HepG2 (cell line): ENCODE data around the gene ZDHHC11. TPM values are rescaled to one million over a fixed set of nuclear protein-coding genes. Genes with fewer than 3 reads are reported as not detected.
A peak's percentile ranks its signal among the peaks of the same experiment; 100 is the strongest.

ENCODE experiments used
- ARID2 ChIP-seq: sonication (generic); formaldehyde crosslinking; IDR thresholded peaks from 2 replicates; pipeline ENCODE4 v1.8.1; 2022; ENCODE audit warnings: mild to moderate bottlenecking, missing genetic modification reagents, borderline replicate concordance
- DDIT3 ChIP-seq: sonication (generic); formaldehyde crosslinking; IDR thresholded peaks from 2 replicates; pipeline ENCODE4 v1.4.0; 2020; ENCODE audit warnings: mild to moderate bottlenecking, missing genetic modification reagents
- HDAC1 ChIP-seq: sonication (generic); formaldehyde crosslinking; IDR thresholded peaks from 2 replicates; pipeline ENCODE4 v1.5.1; 2020; ENCODE audit warnings: mild to moderate bottlenecking, missing genetic modification reagents
- KDM2A ChIP-seq: sonication (generic); formaldehyde crosslinking; IDR thresholded peaks from 2 replicates; pipeline ENCODE4 v1.4.0; 2020; ENCODE audit warnings: low read depth, missing genetic modification reagents, borderline replicate concordance
- KDM5B ChIP-seq: sonication (generic); formaldehyde crosslinking; IDR thresholded peaks from 2 replicates; pipeline ENCODE4 v1.4.0; 2020; ENCODE audit warnings: missing genetic modification reagents, mild to moderate bottlenecking, borderline replicate concordance
- MXI1 ChIP-seq: IDR thresholded peaks from 3 replicates; pipeline ENCODE4 v1.6.1; 2012; ENCODE audit warnings: low read depth, low read length, inconsistent platforms, borderline replicate concordance
- NBN ChIP-seq: fragments of 450-650 bp; conservative IDR thresholded peaks from 2 replicates; pipeline ENCODE4 v1.6.1; 2017
- PHF21A ChIP-seq: sonication (generic); formaldehyde crosslinking; IDR thresholded peaks from 2 replicates; pipeline ENCODE4 v1.5.0; 2020; ENCODE audit warnings: mild to moderate bottlenecking, missing genetic modification reagents
- POLR2G ChIP-seq: fragments of 200-400 bp; formaldehyde crosslinking; IDR thresholded peaks from 2 replicates; pipeline ENCODE4 v1.6.1; 2018; ENCODE audit warnings: mild to moderate bottlenecking, low read depth, low read length, moderate library complexity
- SNAI1 ChIP-seq: sonication (generic); formaldehyde crosslinking; IDR thresholded peaks from 2 replicates; pipeline ENCODE4 v1.5.0; 2020; ENCODE audit warnings: mild to moderate bottlenecking, missing genetic modification reagents, borderline replicate concordance
- TEAD3 ChIP-seq: optimal IDR thresholded peaks from 2 replicates; pipeline ENCODE3; 2016; ENCODE audit warnings: borderline replicate concordance
- TFDP2 ChIP-seq: sonication (generic); formaldehyde crosslinking; IDR thresholded peaks from 2 replicates; pipeline ENCODE4 v1.4.0; 2020; ENCODE audit warnings: missing genetic modification reagents
- XBP1 ChIP-seq: sonication (generic); formaldehyde crosslinking; IDR thresholded peaks from 2 replicates; pipeline ENCODE4 v1.5.0; 2020; ENCODE audit warnings: missing genetic modification reagents
- ZBTB21 ChIP-seq: sonication (generic); formaldehyde crosslinking; IDR thresholded peaks from 2 replicates; pipeline ENCODE4 v1.4.0; 2020; ENCODE audit warnings: missing genetic modification reagents
- ZBTB37 ChIP-seq: sonication (generic); formaldehyde crosslinking; IDR thresholded peaks from 2 replicates; pipeline ENCODE4 v1.4.0; 2020; ENCODE audit warnings: mild to moderate bottlenecking, missing genetic modification reagents
- ZBTB42 ChIP-seq: sonication (generic); formaldehyde crosslinking; IDR thresholded peaks from 2 replicates; pipeline ENCODE4 v1.5.0; 2020; ENCODE audit warnings: mild to moderate bottlenecking, missing genetic modification reagents
- ZBTB44 ChIP-seq: sonication (generic); formaldehyde crosslinking; IDR thresholded peaks from 2 replicates; pipeline ENCODE4 v1.4.0; 2020; ENCODE audit warnings: missing genetic modification reagents
- ZBTB8A ChIP-seq: sonication (generic); formaldehyde crosslinking; IDR thresholded peaks from 2 replicates; pipeline ENCODE4 v1.4.0; 2020; ENCODE audit warnings: mild to moderate bottlenecking, low read depth, missing genetic modification reagents, borderline replicate concordance
- ZC3H13 ChIP-seq: sonication (generic); formaldehyde crosslinking; IDR thresholded peaks from 2 replicates; pipeline ENCODE4 v1.8.1; 2023; ENCODE audit warnings: mild to moderate bottlenecking, missing genetic modification reagents, moderate library complexity
- ZFYVE20 ChIP-seq: sonication (generic); formaldehyde crosslinking; IDR thresholded peaks from 2 replicates; pipeline ENCODE4 v1.8.0; 2023; ENCODE audit warnings: low read depth, mild to moderate bottlenecking, moderate library complexity, missing genetic modification reagents, borderline replicate concordance
- ZNF501 ChIP-seq: sonication (generic); formaldehyde crosslinking; IDR thresholded peaks from 2 replicates; pipeline ENCODE4 v1.5.1; 2020; ENCODE audit warnings: mild to moderate bottlenecking, moderate library complexity, missing genetic modification reagents
- ZNF556 ChIP-seq: sonication (generic); formaldehyde crosslinking; IDR thresholded peaks from 2 replicates; pipeline ENCODE4 v1.4.0; 2020; ENCODE audit warnings: mild to moderate bottlenecking, missing genetic modification reagents, borderline replicate concordance
- ZNF639 ChIP-seq: conservative IDR thresholded peaks from 2 replicates; pipeline ENCODE4 v1.6.1; 2018; ENCODE audit warnings: missing genetic modification reagents
- ZNF678 ChIP-seq: sonication (generic); formaldehyde crosslinking; IDR thresholded peaks from 2 replicates; pipeline ENCODE4 v1.4.0; 2020; ENCODE audit warnings: mild to moderate bottlenecking, missing genetic modification reagents
- ZNF780A ChIP-seq: sonication (generic); formaldehyde crosslinking; IDR thresholded peaks from 2 replicates; pipeline ENCODE4 v1.8.0; 2022; ENCODE audit warnings: mild to moderate bottlenecking, missing genetic modification reagents, moderate library complexity
- polyA plus RNA-seq, 8 experiments: library from polyadenylated mRNA; depleted of rRNA in 3 of 8; stranded (reverse) in 7 of 8; unstranded in 1 of 8; fragments of >200 nt; fragmentation: Illumina TruSeq in 4 of 8; extraction: Trizol in 4 of 8; gene quantifications; 2 replicates each; pipeline versions ENCODE4 v1.2.1 to v1.2.3, GENCODE V29; 2011 to 2016; ENCODE audit warnings: low read depth in 4 of 8, missing spikeins in 1 of 8, mixed read lengths in 1 of 8; ENCODE audit not compliant: insufficient read depth in 1 of 8
- total RNA-seq, 5 experiments: library from RNA; depleted of rRNA; stranded (reverse); fragments of >200 nt; fragmentation: Illumina TruSeq; extraction: Trizol; gene quantifications; 2 replicates each; pipeline ENCODE4 v1.2.3, GENCODE V29; 2016; ENCODE audit warnings: low read depth in 1 of 5

Gene ZDHHC11
- total and polyA plus RNA-seq, 2 of the 13 experiments (the other 11 are each of a cell fraction or from before 2014, with no cell fraction given): 2.1 to 4.0 TPM

- TF ChIP-seq XBP1 (CRISPR knock-in tag) (no peak), NBN (no peak), ZBTB8A (no peak), KDM2A (peak; percentile 80; the same call in 1 of the 2 replicates), TEAD3 (CRISPR knock-in tag) (no peak), ZC3H13 (CRISPR knock-in tag) (peak; percentile 30), ZNF556 (CRISPR knock-in tag) (peak; percentile 59; the same call in 1 of the 2 replicates), ZNF780A (CRISPR knock-in tag) (no peak; the same call in 1 of the 2 replicates), PHF21A (CRISPR knock-in tag) (no peak; the same call in 1 of the 2 replicates), SNAI1 (CRISPR knock-in tag) (no peak; the same call in 1 of the 2 replicates), ZNF501 (CRISPR knock-in tag) (peak; percentile 59; the same call in 1 of the 2 replicates), ZNF639 (peak; percentile 93), TFDP2 (CRISPR knock-in tag) (peak; percentile 98), ZNF678 (no peak), ARID2 (peak; percentile 59; the same call in 1 of the 2 replicates), MXI1 (peak; percentile 99), HDAC1 (CRISPR knock-in tag) (peak; percentile 99), ZBTB44 (no peak), ZFYVE20 (CRISPR knock-in tag) (0 out of 2 replicates have a peak, but pooled peaks have one; percentile 49), DDIT3 (CRISPR knock-in tag) (no peak), ZBTB37 (no peak), KDM5B (CRISPR knock-in tag) (peak; percentile 33; the same call in 1 of the 2 replicates), ZBTB42 (CRISPR knock-in tag) (no peak; the same call in 1 of the 2 replicates), ZBTB21 (CRISPR knock-in tag) (no peak), POLR2G (peak; percentile 67)
These were observed 41.8 kb upstream of the ZDHHC11 start, which contains the start of the genes BRD9 and TRIP13 (continued) for GRCh38 chr5:892394-893136.
